Ovary (tissue), 9 donors: ENCODE results near the gene SEMA6B. TPM values are rescaled to one million over a fixed set of nuclear protein-coding genes. Genes with fewer than 3 reads are reported as not detected.

Experiments
- DNase-seq, 5 donors: peaks; one replicate each; pipeline ENCODE4 v3.0.0-alpha.2; 2019 to 2020
- H3K27ac ChIP-seq, 2 donors: fragments of 200-600 bp; one replicate each; pipeline versions ENCODE4 v1.5.1 to v1.8.0; 2019 to 2022
- H3K27me3 ChIP-seq: fragments of 200-600 bp; one replicate; pipeline ENCODE4 v1.8.0; 2022
- H3K36me3 ChIP-seq: fragments of 200-600 bp; sonication (generic); one replicate; pipeline ENCODE4 v1.5.1; 2019
- H3K4me1 ChIP-seq: one replicate; pipeline ENCODE4 v1.8.1; 2013; ENCODE audit warnings: mild to moderate bottlenecking, moderate library complexity; ENCODE audit not compliant: insufficient read depth
- H3K4me3 ChIP-seq: fragments of 200-600 bp; sonication (generic); one replicate; pipeline ENCODE4 v1.5.1; 2017
- H3K9me3 ChIP-seq, 2 donors: fragments of 200-600 bp in 1 of 2; sonication (generic) in 1 of 2; one replicate each; pipeline versions ENCODE4 v1.5.1 to v1.8.1; 2013 to 2019; ENCODE audit warnings: mild to moderate bottlenecking in 1 of 2, moderate library complexity in 1 of 2
- CTCF ChIP-seq, 3 donors: fragments of 450-650 bp in 2 of 3; fragments of 200-600 bp in 1 of 3; IDR thresholded peaks; one replicate each; pipeline versions ENCODE4 v1.5.1 to v1.8.0; 2016 to 2022; ENCODE audit warnings: antibody characterized with exemption in 3 of 3, mild to moderate bottlenecking in 1 of 3
- POLR2A ChIP-seq: fragments of 450-650 bp; IDR thresholded peaks from one replicate; pipeline ENCODE4 v1.6.1; 2017; ENCODE audit warnings: antibody characterized with exemption, mild to moderate bottlenecking, moderate library complexity
- WGBS, 3 donors: extraction: QIAGEN DNeasy Blood & Tissue Kit in 1 of 3; methylation state at CpG; one replicate each; pipeline versions ENCODE4 v1.1.5 to v1.1.7; 2013 to 2017; 5-methylcytosine and 5-hydroxymethylcytosine counted together
- intact Hi-C, 4 donors: fragments of 100-400 bp; cut with DNase I; formaldehyde crosslinking; loops; one replicate each; pipeline versions ENCODE4 v1.11.0 to v1.15.1; 2022 to 2023
- polyA plus RNA-seq, 2 donors: library from polyadenylated mRNA; stranded (reverse); fragments of 200-250 nt in 1 of 2; fragments of 350-450 nt in 1 of 2; fragmentation: Illumina TruSeq in 1 of 2; extraction: RNeasy Lipid Tissue Mini Kit (QIAGEN cat#74804) in 1 of 2; gene quantifications; one replicate each; pipeline ENCODE4 v1.2.3, GENCODE V29; 2013 to 2014
- total RNA-seq, 7 donors: library from RNA; depleted of rRNA in 2 of 7; stranded (reverse); fragments of >200 nt in 2 of 7; fragmentation: NEBNext Ultra II Directional in 3 of 7; extraction: Animal tissue kit (Norgen Biotek cat#: 25700) in 3 of 7; gene quantifications; one replicate each; pipeline versions ENCODE4 v1.1.0 to v1.2.4, GENCODE V29; 2016 to 2023
- donor health status: DM: no; HTN: no; CAD: no; lungs with moderate emphysema.
- donor health status: DM: no; HTN: no; CAD: no.
- donor health status: Bipolar disorder and iron deficiency.
- donor health status: DM: yes; HTN: yes; CAD: no.
- donor health status: DM: no; HTN: no; CAD: no.
- donor health status: DM: yes; HTN: yes; CAD: no.

SEMA6B gene
- total and polyA plus RNA-seq, 9 donors = 0.77 to 9.7 (median 5.5) TPM

DNA sequence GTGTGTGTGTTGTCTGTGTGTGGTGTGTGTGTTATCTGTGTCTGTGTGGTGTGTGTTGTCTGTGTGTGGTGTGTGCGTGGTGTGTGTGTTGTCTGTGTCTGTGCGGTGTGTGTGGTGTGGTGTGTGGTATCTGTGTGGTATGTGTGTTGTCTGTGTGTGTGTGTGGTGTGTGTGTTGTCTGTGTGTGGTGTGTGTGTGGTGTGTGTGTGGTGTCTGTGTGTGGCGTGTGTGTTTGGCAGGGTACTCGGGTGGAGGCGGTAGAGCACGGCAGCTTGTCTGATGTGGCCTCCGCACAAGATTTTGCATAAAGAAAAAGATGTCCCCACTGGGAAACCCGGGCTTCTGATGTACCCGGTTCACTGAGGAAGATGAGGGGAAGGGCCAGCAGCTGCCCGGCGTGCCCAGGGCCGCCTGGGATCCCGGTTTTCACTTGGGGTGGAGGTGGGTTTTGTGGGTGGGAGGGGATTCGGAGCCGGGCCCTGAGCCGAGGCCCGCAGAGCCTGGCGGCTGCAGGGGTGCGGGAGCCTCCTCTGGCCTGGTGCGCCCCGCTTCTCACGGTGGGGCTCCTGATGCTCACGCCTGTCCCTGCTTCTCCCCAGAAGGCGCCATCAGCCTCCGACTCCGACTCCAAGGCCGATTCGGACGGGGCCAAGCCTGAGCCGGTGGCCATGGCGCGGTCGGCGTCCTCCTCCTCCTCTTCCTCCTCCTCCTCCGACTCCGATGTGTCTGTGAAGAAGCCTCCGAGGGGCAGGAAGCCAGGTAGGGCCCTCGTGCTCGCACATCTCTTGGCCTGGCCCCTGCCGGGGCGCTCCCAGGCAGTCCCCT lies 66.2 kb downstream of the SEMA6B start:
- Histone ChIP-seq H3K27ac (no peak overlapping the region), H3K4me3 (no peak overlapping the region), H3K4me1 (no peaks in the 10 kb centered on the region), H3K9me3 (no peaks in the 10 kb centered on the region), H3K27me3 (no peaks in the 10 kb centered on the region), H3K36me3 (no peaks in the 10 kb centered on the region)
- WGBS, 3 donors = 91 to 93% (median 92%) methylated on average over 40 to 41 of the region's 41 CpGs
- no peak for TF ChIP-seq CTCF (IDR thresholded peaks at IDR 0.05)
- no peak for TF ChIP-seq POLR2A
- no peak for DNase-seq
- intact Hi-C loops = no loop called here

Other genes with a start within 250 kb of the SEMA6B start
- gene STAP2, start 220.9 kb downstream of the SEMA6B start, total RNA-seq = 10 to 100 TPM; 10.3 to 32.5 (median 17.5) TPM
- 10 to 100 TPM in 1 of 2 donors, 1 to 10 TPM in 1; 9.7 to 18.8 TPM for gene STAP2, start 220.9 kb downstream of the SEMA6B start, polyA plus RNA-seq
- 10 to 100 TPM in 5 of 7 donors, 1 to 10 TPM in 2; 5.2 to 31.1 (median 20.3) TPM for gene MPND, start 216.1 kb downstream of the SEMA6B start, total RNA-seq
- gene MPND, start 216.1 kb downstream of the SEMA6B start, polyA plus RNA-seq = 10 to 100 TPM in 1 of 2 donors, 1 to 10 TPM in 1; 2.4 to 14.5 TPM
- gene SH3GL1, start 159.1 kb downstream of the SEMA6B start, total RNA-seq = 10 to 100 TPM; 20.5 to 88.6 (median 68.3) TPM
- gene SH3GL1, start 159.1 kb downstream of the SEMA6B start, polyA plus RNA-seq = 10 to 100 TPM in 1 of 2 donors, 1 to 10 TPM in 1; 6.9 to 57.5 TPM
- gene CHAF1A, start 157.0 kb downstream of the SEMA6B start, total RNA-seq = 10 to 100 TPM in 1 of 7 donors, 1 to 10 TPM in 6; 4.7 to 10.4 (median 7.5) TPM
- gene CHAF1A, start 157.0 kb downstream of the SEMA6B start, polyA plus RNA-seq = 1 to 10 TPM; 7.3 to 8.6 TPM
- gene UBXN6, start 101.9 kb downstream of the SEMA6B start, total RNA-seq = 100 to 1,000 TPM in 6 of 7 donors, 10 to 100 TPM in 1; 66.9 to 170 (median 133) TPM
- gene UBXN6, start 101.9 kb downstream of the SEMA6B start, polyA plus RNA-seq = 100 to 1,000 TPM in 1 of 2 donors, 10 to 100 TPM in 1; 19.3 to 140 TPM
- gene HDGFL2, start 87.4 kb downstream of the SEMA6B start, total RNA-seq = 10 to 100 TPM; 36.2 to 77.2 (median 64.4) TPM
- 10 to 100 TPM; 28.5 to 63.0 TPM for gene HDGFL2, start 87.4 kb downstream of the SEMA6B start, polyA plus RNA-seq
- 10 to 100 TPM in 5 of 7 donors, 1 to 10 TPM in 2; 3.7 to 55.1 (median 23.6) TPM for gene PLIN4, start 41.2 kb downstream of the SEMA6B start, total RNA-seq
- gene PLIN4, start 41.2 kb downstream of the SEMA6B start, polyA plus RNA-seq = 1 to 10 TPM; 1.6 to 9.6 TPM
- 100 to 1,000 TPM in 4 of 7 donors, 10 to 100 TPM in 3; 26.0 to 149 (median 131) TPM for gene PLIN5, start 24.5 kb downstream of the SEMA6B start, total RNA-seq
- 10 to 100 TPM in 1 of 2 donors, 1 to 10 TPM in 1; 8.8 to 85.0 TPM for gene PLIN5, start 24.5 kb downstream of the SEMA6B start, polyA plus RNA-seq
- 1 to 10 TPM; 1.3 to 7.6 (median 3.6) TPM for gene LRG1, start 19.6 kb downstream of the SEMA6B start, total RNA-seq
- 1 to 10 TPM in 1 of 2 donors, under 1 TPM in 1; 0.33 to 2.1 TPM for gene LRG1, start 19.6 kb downstream of the SEMA6B start, polyA plus RNA-seq
- 10 to 100 TPM in 3 of 7 donors, 1 to 10 TPM in 4; 4.3 to 14.0 (median 9.8) TPM for gene TNFAIP8L1, start 79.8 kb upstream of the SEMA6B start, total RNA-seq
- gene TNFAIP8L1, start 79.8 kb upstream of the SEMA6B start, polyA plus RNA-seq = 1 to 10 TPM; 6.8 to 8.1 TPM
- 10 to 100 TPM; 28.6 to 76.1 (median 59.4) TPM for gene MYDGF, start 110.7 kb upstream of the SEMA6B start, total RNA-seq
- gene MYDGF, start 110.7 kb upstream of the SEMA6B start, polyA plus RNA-seq = 10 to 100 TPM; 44.5 to 85.4 TPM
- 10 to 100 TPM; 26.9 to 69.5 (median 44.3) TPM for gene DPP9, start 164.2 kb upstream of the SEMA6B start, total RNA-seq
- 10 to 100 TPM; 14.4 to 29.3 TPM for gene DPP9, start 164.2 kb upstream of the SEMA6B start, polyA plus RNA-seq
- gene FEM1A, start 232.1 kb upstream of the SEMA6B start, total RNA-seq = 10 to 100 TPM in 2 of 7 donors, 1 to 10 TPM in 5; 7.4 to 11.4 (median 9.1) TPM
- 1 to 10 TPM; 3.6 to 4.4 TPM for gene FEM1A, start 232.1 kb upstream of the SEMA6B start, polyA plus RNA-seq